Prostate gland (tissue), 2 donors: ENCODE data around the gene CCDC169. TPM values are rescaled to one million over a fixed set of nuclear protein-coding genes. Genes with fewer than 3 reads are reported as not detected.
"Not testable (repeated sequence)": the region's sequence is repeated elsewhere in the genome, so short reads cannot be mapped to it uniquely, and the experiment has no call there.

Source experiments
- DNase-seq: peaks from one replicate; pipeline ENCODE4 v3.0.0-alpha.2; 2019; ENCODE audit warnings: low spot score
- H3K27ac ChIP-seq, 2 donors: fragments of 200-600 bp; sonication (generic); 2 replicates each; pipeline ENCODE4 v1.5.1; 2017 to 2019
- H3K27me3 ChIP-seq: fragments of 200-600 bp; sonication (generic); replicated peaks from 2 replicates; pipeline ENCODE4 v1.5.1; 2019; ENCODE audit not compliant: insufficient read depth
- H3K36me3 ChIP-seq, 2 donors: fragments of 200-600 bp; sonication (generic); 1 replicate in 1 of 2; 2 replicates in 1 of 2; pipeline versions ENCODE4 v1.5.1 to v1.8.1; 2017 to 2019
- H3K4me1 ChIP-seq: fragments of 200-600 bp; sonication (generic); replicated peaks from 2 replicates; pipeline ENCODE4 v1.5.1; 2019
- H3K4me3 ChIP-seq, 2 donors: fragments of 200-600 bp; sonication (generic); 2 replicates each; pipeline ENCODE4 v1.5.1; 2017 to 2019
- H3K9me3 ChIP-seq: fragments of 200-600 bp; sonication (generic); 2 replicates; pipeline ENCODE4 v1.5.1; 2017
- POLR2A ChIP-seq: fragments of 450-650 bp; IDR thresholded peaks from one replicate; pipeline ENCODE4 v1.6.1; 2016; ENCODE audit warnings: antibody characterized with exemption, mild to moderate bottlenecking
- POLR2AphosphoS5 ChIP-seq: sonication (generic); formaldehyde crosslinking; IDR thresholded peaks from one replicate; pipeline ENCODE4 v1.6.1; 2017; ENCODE audit warnings: antibody characterized with exemption
- WGBS: methylation state at CpG from one replicate; pipeline ENCODE4 v1.1.5; 2018; 5-methylcytosine and 5-hydroxymethylcytosine counted together
- intact Hi-C: fragments of 100-400 bp; cut with DNase I; formaldehyde crosslinking; loops from one replicate; pipeline ENCODE4 v1.14.2; 2022
- total RNA-seq, 2 donors: library from RNA; depleted of rRNA; stranded (reverse); fragments of >200 nt; gene quantifications; one replicate each; pipeline ENCODE4 v1.1.0, GENCODE V29; 2016
- TF ChIP-seq, protein P1 (sequence below), 4 experiments: fragments of 200-600 bp in 2 of 4; fragments of 450-650 bp in 2 of 4; sonication (generic) in 2 of 4; IDR thresholded peaks; 1 replicate in 3 of 4; 2 replicates in 1 of 4; pipeline ENCODE4 v1.5.1; 2016 to 2019; ENCODE audit warnings: antibody characterized with exemption in 4 of 4, mild to moderate bottlenecking in 2 of 4, moderate library complexity in 2 of 4

The CCDC169 gene
- total RNA-seq, 2 donors from 2014 or later: 4.1 to 4.3 TPM

DNA sequence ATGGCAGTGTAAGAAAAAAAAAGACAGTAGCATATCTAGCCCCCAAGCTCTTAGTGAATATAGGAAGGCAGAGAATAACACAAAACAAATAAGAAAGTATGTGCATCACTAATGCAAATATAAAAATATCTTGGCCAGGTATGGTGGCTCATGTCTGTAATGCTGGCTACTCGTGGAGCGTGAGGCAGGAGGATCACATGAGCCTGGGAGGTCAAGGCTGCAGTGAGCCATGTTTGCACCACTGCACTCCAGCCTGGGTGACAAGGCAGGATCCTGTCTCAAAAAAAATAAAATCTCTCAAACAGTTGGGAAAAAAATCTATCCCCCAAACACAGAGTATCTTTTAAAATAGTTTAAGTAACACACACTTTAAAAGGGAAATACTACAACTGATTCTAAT lies 31.2 kb upstream of the CCDC169 start:
- no peak for DNase-seq
- no peak overlapping the region for H3K4me3 ChIP-seq
- intact Hi-C loops: no loop called here
- H3K27ac ChIP-seq: no peak overlapping the region
- WGBS: 94% methylated on average over 2 of the region's 2 CpGs
- H3K4me1 ChIP-seq: no peaks in the 10 kb centered on the region
- peaks cover 0 to 14% of the 10 kb centered on the region in 2 donors for H3K36me3 ChIP-seq
- TF ChIP-seq, protein P1, sequence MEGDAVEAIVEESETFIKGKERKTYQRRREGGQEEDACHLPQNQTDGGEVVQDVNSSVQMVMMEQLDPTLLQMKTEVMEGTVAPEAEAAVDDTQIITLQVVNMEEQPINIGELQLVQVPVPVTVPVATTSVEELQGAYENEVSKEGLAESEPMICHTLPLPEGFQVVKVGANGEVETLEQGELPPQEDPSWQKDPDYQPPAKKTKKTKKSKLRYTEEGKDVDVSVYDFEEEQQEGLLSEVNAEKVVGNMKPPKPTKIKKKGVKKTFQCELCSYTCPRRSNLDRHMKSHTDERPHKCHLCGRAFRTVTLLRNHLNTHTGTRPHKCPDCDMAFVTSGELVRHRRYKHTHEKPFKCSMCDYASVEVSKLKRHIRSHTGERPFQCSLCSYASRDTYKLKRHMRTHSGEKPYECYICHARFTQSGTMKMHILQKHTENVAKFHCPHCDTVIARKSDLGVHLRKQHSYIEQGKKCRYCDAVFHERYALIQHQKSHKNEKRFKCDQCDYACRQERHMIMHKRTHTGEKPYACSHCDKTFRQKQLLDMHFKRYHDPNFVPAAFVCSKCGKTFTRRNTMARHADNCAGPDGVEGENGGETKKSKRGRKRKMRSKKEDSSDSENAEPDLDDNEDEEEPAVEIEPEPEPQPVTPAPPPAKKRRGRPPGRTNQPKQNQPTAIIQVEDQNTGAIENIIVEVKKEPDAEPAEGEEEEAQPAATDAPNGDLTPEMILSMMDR (IDR thresholded peaks at IDR 0.05): no peak
- no peak for TF ChIP-seq POLR2AphosphoS5
- no peak for TF ChIP-seq POLR2A
- H3K27me3 ChIP-seq: no peaks in the 10 kb centered on the region
- no peaks in the 10 kb centered on the region for H3K9me3 ChIP-seq

GRCh38 chr13:36325912-36326311 lies 28.3 kb upstream of the CCDC169 start:
- intact Hi-C loops: no loop called here
- 100% methylated on average over 1 of the region's 1 CpG for WGBS
- peaks cover 0 to 14% of the 10 kb centered on the region in 2 donors for H3K36me3 ChIP-seq

GRCh38 chr13:36324881-36325280 lies 27.3 kb upstream of the CCDC169 start:
- DNase-seq, H3K27me3 ChIP-seq, H3K9me3 ChIP-seq, H3K4me3 ChIP-seq, H3K4me1 ChIP-seq, intact Hi-C loops, H3K27ac ChIP-seq: not testable (repeated sequence)
- peaks cover 0 to 14% of the 10 kb centered on the region in 2 donors for H3K36me3 ChIP-seq
- WGBS: 67% methylated on average over 5 of the region's 5 CpGs

More at GRCh38 chr13:36325912-36326311, 28.3 kb upstream of the CCDC169 start:
- no peak for DNase-seq
- no peaks in the 10 kb centered on the region for H3K27me3 ChIP-seq
- no peak overlapping the region for H3K27ac ChIP-seq
- TF ChIP-seq POLR2A (no peak), POLR2AphosphoS5 (no peak)
- TF ChIP-seq, protein P1 (IDR thresholded peaks at IDR 0.05): no peak
- no peaks in the 10 kb centered on the region for H3K4me1 ChIP-seq
- no peak overlapping the region for H3K4me3 ChIP-seq
- H3K9me3 ChIP-seq: no peaks in the 10 kb centered on the region

GRCh38 chr13:36323951-36324566 lies 26.4 kb upstream of the CCDC169 start:
- 82% methylated on average over 1 of the region's 1 CpG for WGBS

GRCh38 chr13:36323408-36323807 lies 25.8 kb upstream of the CCDC169 start:
- TF ChIP-seq, protein P1 (IDR thresholded peaks at IDR 0.05): no peak
- TF ChIP-seq POLR2A (no peak), POLR2AphosphoS5 (no peak)
- Histone ChIP-seq H3K27ac (no peak overlapping the region), H3K27me3 (no peaks in the 10 kb centered on the region), H3K9me3 (no peaks in the 10 kb centered on the region), H3K4me1 (no peaks in the 10 kb centered on the region), H3K36me3 (peaks cover 0 to 14% of the 10 kb centered on the region in 2 donors), H3K4me3 (no peak overlapping the region)
- no peak for DNase-seq
- intact Hi-C loops: no loop called here
- WGBS: 41% methylated on average over 3 of the region's 3 CpGs

More at GRCh38 chr13:36323951-36324566, 26.4 kb upstream of the CCDC169 start:
- DNase-seq: no peak
- H3K9me3 ChIP-seq: no peaks in the 10 kb centered on the region
- TF ChIP-seq POLR2A: no peak
- TF ChIP-seq POLR2AphosphoS5: no peak
- TF ChIP-seq, protein P1 (IDR thresholded peaks at IDR 0.05): no peak
- H3K36me3 ChIP-seq: peaks cover 0 to 14% of the 10 kb centered on the region in 2 donors
- no peaks in the 10 kb centered on the region for H3K4me1 ChIP-seq
- no peak overlapping the region for H3K4me3 ChIP-seq
- H3K27me3 ChIP-seq: no peaks in the 10 kb centered on the region
- no peak overlapping the region for H3K27ac ChIP-seq
- intact Hi-C loops: no loop called here

- H3K27me3 ChIP-seq, H3K4me1 ChIP-seq, DNase-seq, H3K27ac ChIP-seq, H3K36me3 ChIP-seq, H3K9me3 ChIP-seq, H3K4me3 ChIP-seq, intact Hi-C loops: not testable (repeated sequence)
- WGBS: 60% methylated on average over 6 of the region's 6 CpGs
Measured at GRCh38 chr13:36319793-36320192, 22.2 kb upstream of the CCDC169 start.
